Thyroid gland (tissue), 4 donors: ENCODE measurements around the gene PSMG1. TPM values are rescaled to one million over a fixed set of nuclear protein-coding genes. Genes with fewer than 3 reads are reported as not detected.
A peak's percentile ranks its signal among the peaks of the same experiment; 100 is the strongest.

Experiments
- DNase-seq, 2 donors: peaks; one replicate each; pipeline ENCODE4 v3.0.0-alpha.2; 2019
- H3K27ac ChIP-seq, 3 donors: fragments of 200-600 bp; sonication (generic); 1 replicate in 2 of 3; 2 replicates in 1 of 3; pipeline ENCODE4 v1.5.1; 2016 to 2019; ENCODE audit warnings: mild to moderate bottlenecking in 1 of 3, moderate library complexity in 1 of 3
- H3K27me3 ChIP-seq: fragments of 200-600 bp; sonication (generic); one replicate; pipeline ENCODE4 v1.5.1; 2019
- H3K36me3 ChIP-seq, 2 donors: fragments of 200-600 bp; sonication (generic); one replicate each; pipeline ENCODE4 v1.5.1; 2016 to 2019
- H3K4me1 ChIP-seq, 2 donors: fragments of 200-600 bp; sonication (generic); one replicate each; pipeline ENCODE4 v1.5.1; 2017 to 2019
- H3K4me3 ChIP-seq, 3 donors: fragments of 200-600 bp; sonication (generic); replicated peaks in 1 of 3; 1 replicate in 2 of 3; 2 replicates in 1 of 3; pipeline ENCODE4 v1.5.1; 2016; ENCODE audit warnings: mild to moderate bottlenecking in 1 of 3
- H3K9me3 ChIP-seq: fragments of 200-600 bp; sonication (generic); one replicate; pipeline ENCODE4 v1.5.1; 2017
- POLR2A ChIP-seq, 2 donors: fragments of 450-650 bp; IDR thresholded peaks; one replicate each; pipeline ENCODE4 v1.6.1; 2017; ENCODE audit warnings: antibody characterized with exemption in 2 of 2, mild to moderate bottlenecking in 2 of 2, moderate library complexity in 1 of 2
- WGBS, 2 donors: methylation state at CpG; one replicate each; pipeline ENCODE4 v1.1.5; 2017; 5-methylcytosine and 5-hydroxymethylcytosine counted together
- intact Hi-C: fragments of 100-400 bp; cut with DNase I; formaldehyde crosslinking; loops from one replicate; pipeline ENCODE4 v1.15.1; 2023
- total RNA-seq, 4 donors: library from RNA; depleted of rRNA; stranded (reverse); fragments of >200 nt; gene quantifications; one replicate each; pipeline ENCODE4 v1.2.3, GENCODE V29; 2016
- TF ChIP-seq, protein P1 (sequence below), 6 experiments: fragments of 200-600 bp in 3 of 6; fragments of 450-650 bp in 3 of 6; sonication (generic) in 3 of 6; IDR thresholded peaks; one replicate each; pipeline ENCODE4 v1.5.1; 2016 to 2019; ENCODE audit warnings: antibody characterized with exemption in 6 of 6, mild to moderate bottlenecking in 2 of 6, inconsistent platforms in 1 of 6, moderate library complexity in 1 of 6

PSMG1 gene
- total RNA-seq, 4 donors from 2014 or later = 33.0 to 54.2 (median 42.6) TPM

- peaks cover 0 to 10% of the 10 kb centered on the region in 2 donors for H3K36me3 ChIP-seq
- 21 to 37% methylated on average over 2 of the region's 2 CpGs for WGBS, 2 donors
- H3K27ac ChIP-seq = peak overlapping the region; percentile 75 to 82 (median 75)
- no peaks in the 10 kb centered on the region for H3K27me3 ChIP-seq
- TF ChIP-seq POLR2A (IDR thresholded peaks at IDR 0.05) = peak in 1 of 2 donors; percentile 27
- TF ChIP-seq, protein P1, sequence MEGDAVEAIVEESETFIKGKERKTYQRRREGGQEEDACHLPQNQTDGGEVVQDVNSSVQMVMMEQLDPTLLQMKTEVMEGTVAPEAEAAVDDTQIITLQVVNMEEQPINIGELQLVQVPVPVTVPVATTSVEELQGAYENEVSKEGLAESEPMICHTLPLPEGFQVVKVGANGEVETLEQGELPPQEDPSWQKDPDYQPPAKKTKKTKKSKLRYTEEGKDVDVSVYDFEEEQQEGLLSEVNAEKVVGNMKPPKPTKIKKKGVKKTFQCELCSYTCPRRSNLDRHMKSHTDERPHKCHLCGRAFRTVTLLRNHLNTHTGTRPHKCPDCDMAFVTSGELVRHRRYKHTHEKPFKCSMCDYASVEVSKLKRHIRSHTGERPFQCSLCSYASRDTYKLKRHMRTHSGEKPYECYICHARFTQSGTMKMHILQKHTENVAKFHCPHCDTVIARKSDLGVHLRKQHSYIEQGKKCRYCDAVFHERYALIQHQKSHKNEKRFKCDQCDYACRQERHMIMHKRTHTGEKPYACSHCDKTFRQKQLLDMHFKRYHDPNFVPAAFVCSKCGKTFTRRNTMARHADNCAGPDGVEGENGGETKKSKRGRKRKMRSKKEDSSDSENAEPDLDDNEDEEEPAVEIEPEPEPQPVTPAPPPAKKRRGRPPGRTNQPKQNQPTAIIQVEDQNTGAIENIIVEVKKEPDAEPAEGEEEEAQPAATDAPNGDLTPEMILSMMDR (IDR thresholded peaks at IDR 0.05) = no peak
- H3K9me3 ChIP-seq = no peaks in the 10 kb centered on the region
- H3K4me1 ChIP-seq = peaks cover 15 to 17% of the 10 kb centered on the region in 2 donors
- intact Hi-C loops = no loop called here
- DNase-seq = peak; percentile 78
- H3K4me3 ChIP-seq = no peak overlapping the region
Measured at GRCh38 chr21:39216290-39216689, 33.0 kb upstream of the PSMG1 start.

DNA sequence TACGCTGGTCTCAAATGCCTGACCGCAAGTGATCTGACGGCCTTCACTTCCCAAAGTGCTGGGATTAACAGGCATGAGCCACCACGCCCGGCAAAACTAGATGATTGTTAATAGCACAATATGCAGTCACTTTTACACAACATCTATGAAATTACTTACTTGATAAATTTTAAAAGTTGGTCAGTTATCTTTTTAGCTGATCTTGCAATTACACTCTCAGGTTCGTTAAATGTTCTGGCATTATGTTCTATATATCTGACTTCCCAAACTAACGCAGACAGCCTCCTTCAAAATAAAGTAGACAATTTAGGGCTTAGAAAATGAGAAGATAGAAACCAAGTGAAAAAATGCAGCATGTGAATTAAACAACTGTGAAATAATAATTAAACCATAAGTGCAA lies 31.8 kb upstream of the PSMG1 start:
- Histone ChIP-seq H3K27ac (peak overlapping the region; percentile 15 to 75 (median 75)), H3K4me1 (peaks cover 10 to 13% of the 10 kb centered on the region in 2 donors), H3K4me3 (no peak overlapping the region), H3K36me3 (peaks cover 0 to 10% of the 10 kb centered on the region in 2 donors), H3K27me3 (no peaks in the 10 kb centered on the region), H3K9me3 (no peaks in the 10 kb centered on the region)
- 58 to 91% methylated on average over 7 of the region's 7 CpGs for WGBS, 2 donors
- intact Hi-C loops = no loop called here
- DNase-seq = no peak
- TF ChIP-seq, protein P1 (IDR thresholded peaks at IDR 0.05) = no peak
- TF ChIP-seq POLR2A (IDR thresholded peaks at IDR 0.05) = no peak

- Histone ChIP-seq H3K27ac (peak overlapping the region; percentile 37 to 79 (median 79)), H3K27me3 (no peaks in the 10 kb centered on the region), H3K4me1 (peaks cover 7 to 11% of the 10 kb centered on the region in 2 donors), H3K4me3 (no peak overlapping the region), H3K9me3 (no peaks in the 10 kb centered on the region), H3K36me3 (peaks cover 16 to 18% of the 10 kb centered on the region in 2 donors)
- DNase-seq = peak in 1 of 2 donors; percentile 27
- no peak for TF ChIP-seq POLR2A (IDR thresholded peaks at IDR 0.05)
- TF ChIP-seq, protein P1 (IDR thresholded peaks at IDR 0.05) = no peak
- 32 to 37% methylated on average over 2 of the region's 2 CpGs for WGBS, 2 donors
- intact Hi-C loops = no loop called here
Measured at GRCh38 chr21:39209334-39209688, 26.1 kb upstream of the PSMG1 start.

DNA sequence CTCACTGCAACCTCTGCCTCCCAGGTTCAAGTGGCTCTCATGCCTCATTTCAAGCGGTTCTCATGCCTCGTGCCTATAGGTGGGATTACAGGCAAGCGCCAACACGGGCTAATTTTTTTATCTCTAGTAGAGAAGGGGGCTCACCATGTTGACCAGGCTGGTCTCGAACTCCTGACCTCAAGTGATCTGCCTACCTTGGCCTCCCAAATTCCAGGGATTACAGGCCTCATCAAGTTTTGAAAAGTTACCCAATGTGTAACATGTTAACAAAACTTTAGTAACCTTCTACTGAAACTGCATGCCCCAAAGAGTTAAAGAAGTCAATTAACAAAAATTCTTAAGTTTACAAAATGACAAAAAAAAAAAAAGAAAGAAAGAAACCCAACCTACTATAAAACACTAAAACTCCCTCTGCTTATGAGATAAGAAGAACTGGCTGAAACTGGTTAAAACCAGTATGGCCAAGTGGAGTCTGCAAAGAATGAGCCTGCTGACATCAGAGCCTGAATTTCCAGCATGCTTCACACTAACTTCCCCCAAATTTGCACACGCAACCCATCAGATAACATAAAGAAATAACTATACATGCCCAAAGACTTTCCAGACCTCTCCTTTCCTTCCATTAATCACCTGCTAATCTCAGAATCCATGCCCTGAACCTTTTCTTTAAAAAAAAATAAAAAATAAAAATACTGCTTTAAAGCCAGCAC lies 25.5 kb upstream of the PSMG1 start:
- H3K4me3 ChIP-seq = no peak overlapping the region
- intact Hi-C loops = no loop called here
- H3K36me3 ChIP-seq = peaks cover 16 to 18% of the 10 kb centered on the region in 2 donors
- peaks cover 7 to 11% of the 10 kb centered on the region in 2 donors for H3K4me1 ChIP-seq
- WGBS, 2 donors = 55 to 56% methylated on average over 6 of the region's 6 CpGs
- H3K27ac ChIP-seq = peak overlapping the region; percentile 37 to 79 (median 79)
- no peaks in the 10 kb centered on the region for H3K9me3 ChIP-seq
- TF ChIP-seq POLR2A (IDR thresholded peaks at IDR 0.05) = no peak
- H3K27me3 ChIP-seq = no peaks in the 10 kb centered on the region
- peak in 1 of 2 donors; percentile 39 for DNase-seq

DNA sequence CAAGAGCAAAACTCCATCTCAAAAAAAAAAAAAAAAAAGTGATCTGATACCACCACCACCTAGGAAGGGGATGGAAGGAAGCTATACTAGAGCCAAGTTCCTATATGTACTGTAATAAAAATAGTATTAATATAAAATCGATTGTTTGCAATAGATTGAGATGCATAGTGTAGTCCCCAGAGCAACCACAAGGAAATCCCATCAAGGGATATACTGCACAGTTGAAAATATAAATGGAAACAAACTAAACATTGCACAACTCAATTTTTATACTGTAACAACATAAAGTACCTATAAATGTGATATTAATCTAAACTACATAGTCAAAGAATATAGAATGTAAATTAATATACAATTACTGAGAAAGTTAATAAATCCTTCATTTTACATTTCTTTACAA lies 20.9 kb upstream of the PSMG1 start:
- Histone ChIP-seq H3K36me3 (peaks cover 24 to 37% of the 10 kb centered on the region in 2 donors), H3K4me1 (peaks cover 7 to 9% of the 10 kb centered on the region in 2 donors), H3K27me3 (no peaks in the 10 kb centered on the region), H3K27ac (no peak overlapping the region), H3K9me3 (no peaks in the 10 kb centered on the region), H3K4me3 (no peak overlapping the region)
- DNase-seq = no peak
- intact Hi-C loops = no loop called here
- 91 to 94% methylated on average over 1 of the region's 1 CpG for WGBS, 2 donors
- TF ChIP-seq, protein P1 (IDR thresholded peaks at IDR 0.05) = peak in 1 of 6 experiments; percentile 30
- no peak for TF ChIP-seq POLR2A (IDR thresholded peaks at IDR 0.05)
